NCI-H187 (cell line): ENCODE data around the gene SCN4B.

Experiments
- DNase-seq, 2 experiments: peaks; one replicate each; lab custom pipeline; 2025; lab: John Stamatoyannopoulos, UW

The SCN4B gene

GRCh38 chr11:118099838-118100556, 52.6 kb downstream of the SCN4B start:
- no peak for DNase-seq

DNA sequence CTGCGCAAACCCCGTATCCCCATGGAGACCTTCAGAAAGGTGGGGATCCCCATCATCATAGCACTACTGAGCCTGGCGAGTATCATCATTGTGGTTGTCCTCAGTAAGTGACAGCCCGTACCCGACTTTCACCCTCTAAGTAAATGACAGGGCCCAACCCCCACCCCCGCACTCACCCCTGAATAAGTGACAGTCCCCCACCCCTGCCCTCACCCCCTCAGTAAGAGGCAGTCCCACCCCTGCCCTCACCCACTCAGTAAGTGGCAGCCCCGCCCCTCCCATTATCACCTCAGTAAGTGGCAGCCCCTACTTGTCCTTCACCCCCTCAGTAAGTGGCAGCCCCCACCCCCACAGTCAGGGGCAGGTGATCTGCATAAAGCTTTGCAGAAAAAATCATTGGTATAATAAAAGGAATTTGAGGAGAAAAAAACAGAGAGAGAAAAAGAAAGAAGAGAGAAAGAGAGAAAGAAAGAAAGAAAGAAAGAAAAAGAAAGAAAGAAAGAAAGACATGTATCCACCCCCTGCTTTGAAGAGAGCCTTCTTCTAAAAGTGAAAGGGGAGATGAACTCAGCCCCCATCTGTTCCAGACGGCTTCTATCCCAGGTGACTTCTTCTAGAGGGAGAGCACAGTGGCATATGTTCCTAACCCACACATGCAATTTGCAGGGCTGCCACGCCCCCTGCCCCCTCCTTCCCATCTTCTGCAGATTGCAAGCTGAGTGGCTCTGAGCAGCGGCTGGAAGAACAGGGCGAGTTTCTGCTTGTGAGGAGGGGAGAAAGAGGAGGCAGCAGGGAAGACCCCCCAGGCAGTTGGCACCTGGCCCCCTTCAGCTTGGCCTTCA, 53.4 kb downstream of the SCN4B start:
- DNase-seq, result peak in 1 of 2 experiments; percentile 59

- DNase-seq, result no peak
Observed at GRCh38 chr11:118095967-118096367, 56.7 kb downstream of the SCN4B start.

DNA sequence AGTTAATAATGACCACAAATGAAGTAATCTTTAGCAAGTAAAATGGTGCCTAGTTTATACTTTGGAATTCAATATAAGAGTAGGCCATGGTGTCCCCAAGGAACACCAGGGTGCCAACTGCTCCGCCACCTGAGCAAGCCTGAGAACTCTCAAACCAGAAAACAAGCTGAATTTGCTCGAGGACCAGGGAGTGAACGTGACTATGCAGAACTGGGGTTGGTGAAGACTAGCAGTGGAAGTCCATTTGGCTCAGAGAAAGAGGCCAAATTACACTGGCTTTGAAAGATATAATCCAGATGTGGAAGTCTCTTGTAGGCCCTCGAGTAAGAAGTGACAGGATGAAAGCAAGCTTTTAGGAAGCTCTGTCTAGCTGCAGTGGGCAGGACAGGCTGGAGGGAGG, 57.1 kb downstream of the SCN4B start:
- DNase-seq, result no peak

GRCh38 chr11:118092907-118093571, 59.6 kb downstream of the SCN4B start:
- no peak for DNase-seq

DNA sequence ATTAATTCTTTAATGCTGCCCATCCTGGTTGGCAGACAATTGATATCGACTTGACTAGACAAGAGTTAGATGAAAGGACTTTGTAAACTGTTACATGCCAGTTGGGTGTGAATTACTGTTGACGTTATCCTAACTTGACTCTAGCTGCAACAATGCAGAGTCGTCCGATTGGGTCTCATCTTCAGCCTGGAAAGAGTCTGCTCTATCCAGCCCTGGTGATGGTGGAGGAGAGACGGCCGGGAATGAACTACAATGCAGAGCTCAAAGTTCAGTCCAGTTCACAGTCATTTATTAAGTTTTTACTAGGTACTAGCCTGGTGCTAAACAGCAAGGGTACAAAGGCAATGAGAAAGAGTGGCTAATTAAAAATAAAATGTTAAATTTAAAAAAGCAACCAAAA, 60.9 kb downstream of the SCN4B start:
- no peak for DNase-seq

DNA sequence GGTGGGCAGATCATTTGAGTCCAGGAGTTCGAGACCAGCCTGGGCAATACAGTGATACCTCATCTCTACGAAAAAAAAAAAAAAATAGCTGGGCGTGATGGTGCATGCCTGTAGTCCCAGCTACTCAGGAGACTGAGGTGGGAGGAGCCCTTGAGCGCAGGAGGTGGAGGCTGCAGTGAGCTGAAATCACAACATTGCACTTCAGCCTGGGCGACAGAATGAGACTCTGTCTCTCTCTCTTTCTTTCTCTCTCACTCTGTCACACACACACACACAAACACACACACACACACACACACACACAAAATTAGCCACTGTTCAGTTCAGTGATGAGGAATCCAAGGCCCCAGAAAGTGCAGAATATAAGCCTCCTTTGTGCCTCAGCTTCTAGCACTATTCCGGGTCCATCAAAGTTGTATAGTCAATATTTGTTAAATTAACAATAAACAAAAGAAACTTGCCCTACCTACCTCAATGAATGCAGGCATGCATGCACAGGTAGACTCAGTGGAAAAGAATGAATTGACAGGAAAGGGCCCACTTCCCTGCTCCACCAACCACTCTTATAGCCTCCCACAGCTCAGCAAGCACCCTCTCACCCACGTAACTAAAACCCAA, 62.0 kb downstream of the SCN4B start:
- no peak for DNase-seq

DNA sequence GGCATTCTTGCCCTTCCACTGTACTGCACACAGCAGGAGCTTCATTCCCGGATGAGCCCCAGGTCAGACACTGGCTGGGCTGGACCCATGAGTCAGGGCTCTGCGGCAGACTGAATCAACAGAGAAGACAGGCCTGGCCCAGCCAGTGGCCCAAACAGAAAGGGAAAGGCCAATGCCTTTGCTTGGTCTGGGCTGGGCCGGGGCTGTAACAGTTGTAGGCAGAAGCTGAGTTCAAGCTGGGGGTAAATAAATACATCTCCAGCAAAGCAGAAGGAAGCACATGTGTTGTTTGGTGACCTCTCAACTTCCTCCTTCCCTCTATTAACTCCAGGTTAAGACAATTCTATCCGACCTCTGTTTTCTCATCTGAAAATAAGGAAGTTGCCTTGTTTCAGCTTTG, 64.1 kb downstream of the SCN4B start:
- no peak for DNase-seq

DNA sequence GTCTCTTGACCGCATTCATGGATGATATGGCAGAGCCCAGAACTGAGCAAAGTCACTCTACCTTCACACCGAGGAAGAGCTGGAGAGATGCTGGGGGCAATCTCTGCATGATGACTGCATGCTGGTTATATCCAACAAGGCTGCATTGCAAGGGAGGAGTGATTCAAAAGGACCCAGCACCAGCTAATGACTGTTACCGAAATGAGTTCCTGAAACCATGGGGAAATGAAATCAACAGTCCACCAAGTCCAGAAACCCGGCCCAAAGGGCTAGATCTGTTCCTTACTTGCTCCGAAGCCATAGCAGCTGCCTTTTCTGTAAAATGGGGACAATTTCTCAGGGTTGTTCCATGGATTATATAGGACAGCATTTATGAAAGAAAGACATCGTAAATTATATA, 64.7 kb downstream of the SCN4B start:
- DNase-seq, result no peak

GRCh38 chr11:118086913-118087768, 65.5 kb downstream of the SCN4B start, which contains the start of gene SMIM35:
SMIM35 (minus strand) TSS chr11:118086963; CDS start chr11:118086757, 206 bp downstream.
- peak in 1 of 2 experiments; percentile 10 for DNase-seq

DNA sequence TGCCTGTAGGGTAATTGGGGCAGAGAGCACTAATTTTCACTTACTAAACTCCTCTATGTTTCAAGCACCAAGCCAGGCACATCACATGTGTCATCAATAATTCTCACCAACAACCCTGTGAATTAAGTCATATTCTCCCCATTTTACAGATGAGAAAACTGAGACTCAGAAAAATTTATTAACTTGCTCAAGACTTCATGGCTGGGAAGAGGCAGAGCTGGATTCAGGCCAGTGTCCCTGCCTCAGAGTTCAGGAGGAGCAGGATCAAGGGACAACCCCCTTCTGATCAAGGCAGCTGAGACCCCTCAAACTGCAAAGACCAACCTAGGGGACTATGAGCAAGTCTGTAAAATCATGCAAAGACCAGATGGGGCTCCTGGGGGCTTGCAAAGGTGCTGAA, 68.0 kb downstream of the SCN4B start:
- no peak for DNase-seq

GRCh38 chr11:118084247-118084646, 68.4 kb downstream of the SCN4B start:
- DNase-seq, result no peak
